ENCODE measurements around the gene PLOD1.
"Not testable (repeated sequence)": the region's sequence is repeated elsewhere in the genome, so short reads cannot be mapped to it uniquely, and the experiment has no call there.

The PLOD1 gene

DNA sequence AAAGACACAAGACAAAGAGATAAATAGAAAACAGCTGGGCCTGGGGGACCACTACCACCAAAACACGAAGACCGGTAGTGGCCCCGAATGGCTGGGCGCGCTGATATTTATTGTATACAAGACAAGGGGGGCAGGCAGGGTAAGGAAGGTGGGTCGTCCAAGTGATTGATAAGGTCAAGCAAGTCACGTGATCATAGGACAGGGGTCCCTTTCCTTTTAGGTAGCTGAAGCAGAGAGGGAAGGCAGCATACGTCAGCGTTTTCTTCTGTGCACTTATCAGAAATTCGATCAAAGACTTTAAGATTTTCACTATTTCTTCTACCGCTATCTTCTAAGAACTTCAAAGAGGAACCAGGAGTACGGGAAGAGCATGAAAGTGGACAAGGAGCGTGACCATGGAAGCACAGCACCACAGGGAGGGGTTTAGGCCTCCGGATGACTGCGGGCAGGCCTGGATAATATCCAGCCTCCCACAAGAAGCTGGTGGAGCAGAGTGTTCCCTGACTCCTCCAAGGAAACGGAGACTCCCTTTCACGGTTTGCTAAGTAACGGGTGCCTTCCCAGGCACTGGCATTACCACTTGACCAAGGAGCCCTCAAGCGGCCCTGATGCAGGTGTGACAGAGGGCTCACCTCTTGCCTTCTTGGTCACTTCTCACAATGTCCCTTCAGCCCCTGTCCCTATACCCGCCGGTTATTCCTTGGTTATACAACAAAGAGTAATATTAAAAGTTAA, 21.9 kb upstream of the PLOD1 start:
- not testable (repeated sequence) for DNase-seq (ENCODE audit: low spot score)

DNA sequence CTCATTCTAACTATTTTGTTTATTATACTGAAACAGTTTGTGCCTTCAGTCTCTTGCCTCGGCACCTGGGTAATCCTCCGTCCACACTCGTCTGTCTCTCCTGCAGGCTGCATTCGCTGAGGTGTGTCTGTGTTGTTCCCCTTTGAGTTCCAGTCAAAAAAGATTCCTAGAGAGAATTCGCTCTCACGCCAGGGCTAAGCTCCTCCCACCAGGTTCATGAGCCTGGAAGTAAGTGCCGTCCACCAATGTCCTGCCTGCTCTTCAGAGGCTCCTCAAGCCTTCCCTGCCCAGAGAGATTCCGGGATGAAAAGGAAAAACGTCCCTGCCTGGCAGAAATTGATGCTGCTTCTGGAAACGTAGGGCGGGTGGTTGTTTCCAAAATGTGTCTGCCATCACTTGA, 21.2 kb upstream of the PLOD1 start:
- DNase-seq (ENCODE audit: low spot score), result no peak

DNA sequence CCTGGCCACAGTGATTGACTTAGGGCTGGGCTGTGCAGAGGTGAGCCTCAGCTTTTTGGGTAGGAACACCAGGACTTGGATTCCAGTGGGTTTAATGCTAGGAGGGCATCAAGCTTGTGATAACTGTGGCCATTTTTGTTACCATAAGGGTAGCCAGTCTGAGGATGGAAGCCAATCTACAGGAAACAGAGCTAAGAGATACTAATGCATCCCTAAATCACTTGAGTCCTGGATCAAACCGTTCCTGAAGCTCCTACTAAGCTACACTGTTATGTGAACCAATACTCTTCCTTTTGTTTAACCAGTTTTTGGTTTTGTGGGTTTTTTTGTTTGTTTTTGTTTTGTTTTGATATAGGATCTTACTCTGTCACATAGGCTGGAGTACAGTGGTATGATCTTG, 20.5 kb upstream of the PLOD1 start:
- DNase-seq (ENCODE audit: low spot score), result no peak

DNA sequence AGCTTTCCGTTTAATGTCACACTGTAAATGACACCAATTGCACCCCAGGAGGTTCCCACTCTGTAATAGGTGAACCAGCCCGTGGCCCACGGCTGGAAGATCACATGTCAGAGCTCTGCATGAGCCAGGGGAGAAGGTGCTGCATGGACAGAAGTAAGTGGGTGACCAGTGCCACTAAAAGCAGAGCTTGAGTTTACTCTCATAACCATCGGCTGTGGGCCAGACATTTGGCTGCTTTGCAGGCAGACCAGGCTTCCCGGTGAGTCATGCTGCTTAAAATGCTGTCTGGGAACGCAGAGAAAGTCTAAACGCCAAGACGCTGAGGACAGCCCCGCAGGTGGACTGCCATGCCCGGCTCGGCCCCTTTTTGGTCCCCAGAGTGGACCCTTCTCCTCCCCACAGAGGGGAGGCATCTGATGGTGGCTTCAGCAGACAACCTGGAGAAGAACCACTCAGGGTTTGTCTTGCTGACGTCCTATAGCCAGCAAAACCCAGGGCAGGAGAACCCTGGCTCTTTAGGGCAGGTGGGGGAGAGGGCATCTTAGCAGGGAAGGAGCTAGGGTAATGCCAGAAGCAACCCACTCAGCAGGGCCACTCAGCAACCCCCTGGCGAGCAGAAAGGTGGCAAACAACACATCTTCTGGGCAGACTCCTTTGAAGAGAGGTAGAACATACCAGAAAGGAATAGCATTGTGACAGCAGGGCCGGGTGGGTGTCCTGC, 15.6 kb upstream of the PLOD1 start:
- peak; percentile 73 for DNase-seq (ENCODE audit: low spot score)

DNA sequence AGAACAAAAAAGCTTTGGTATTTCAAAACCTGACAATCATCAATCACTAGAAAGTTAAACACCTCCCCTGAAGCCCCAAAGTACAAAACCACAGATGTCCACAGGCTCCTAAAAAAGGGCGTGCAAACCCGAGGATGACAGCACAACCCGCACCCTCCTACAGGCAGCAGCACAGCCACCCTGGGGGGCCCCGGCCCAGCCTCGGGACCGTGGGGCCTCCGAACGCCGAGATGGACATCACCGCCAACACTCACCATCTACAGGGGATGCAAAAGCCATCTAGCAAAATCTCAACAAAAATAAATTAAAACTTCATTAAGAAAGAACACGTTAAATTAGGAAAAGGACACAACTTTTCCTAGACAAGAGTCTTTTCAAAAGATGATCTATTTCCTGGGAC, 14.9 kb upstream of the PLOD1 start:
- no peak for DNase-seq (ENCODE audit: low spot score)

DNA sequence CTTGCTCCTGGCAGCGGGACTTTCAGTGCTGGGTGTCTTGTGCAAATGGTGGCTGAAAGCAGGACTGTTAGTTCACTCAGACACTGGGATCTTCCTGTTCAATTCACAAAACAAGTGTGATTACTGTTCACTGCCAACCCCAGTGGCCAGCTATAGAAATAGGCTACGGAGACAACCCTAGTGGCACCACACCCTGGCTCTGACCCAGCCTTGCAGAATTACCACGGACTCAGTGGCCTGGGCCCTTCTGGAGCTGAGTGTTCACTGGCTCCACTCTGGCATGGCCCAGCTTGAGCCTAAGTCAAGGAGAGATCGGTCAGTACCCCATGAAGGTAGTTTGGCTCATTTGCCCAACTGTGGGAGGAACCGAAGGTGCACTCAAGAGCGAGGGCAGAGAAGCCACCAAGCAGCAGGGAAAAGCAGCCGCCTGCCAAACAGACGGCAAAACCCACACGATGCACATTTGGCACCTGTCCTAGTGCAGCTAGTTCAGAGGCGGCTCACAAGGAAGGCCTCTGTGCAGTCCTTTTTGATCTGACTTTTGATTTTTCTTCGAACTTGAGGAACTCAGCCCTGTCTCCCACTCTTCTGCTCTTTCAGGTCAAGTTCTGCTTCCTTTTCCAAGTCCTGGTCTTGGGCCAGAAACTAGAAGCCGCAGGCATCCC, 14.1 kb upstream of the PLOD1 start:
- peak; percentile 74 for DNase-seq (ENCODE audit: low spot score)

DNA sequence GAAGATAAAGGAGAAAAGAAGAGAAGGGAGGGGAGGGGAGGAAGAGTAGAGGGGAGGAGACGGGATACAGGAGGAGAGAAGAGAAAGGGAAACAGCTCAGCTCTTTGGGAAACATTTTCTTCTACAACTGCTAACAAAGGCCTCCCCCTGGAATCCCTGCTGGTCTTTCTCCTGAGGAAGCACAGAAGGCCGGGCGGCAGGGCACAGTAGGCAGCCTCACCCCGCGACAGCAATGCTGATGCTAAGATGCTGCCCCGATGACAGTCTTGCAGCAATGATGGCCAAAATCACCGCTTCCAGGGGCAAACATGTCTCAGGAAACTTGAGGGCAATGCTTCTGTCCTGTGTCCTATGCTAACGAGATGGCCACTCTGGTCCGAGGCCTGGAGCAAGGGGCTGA, 13.5 kb upstream of the PLOD1 start:
- DNase-seq (ENCODE audit: low spot score), result no peak

DNA sequence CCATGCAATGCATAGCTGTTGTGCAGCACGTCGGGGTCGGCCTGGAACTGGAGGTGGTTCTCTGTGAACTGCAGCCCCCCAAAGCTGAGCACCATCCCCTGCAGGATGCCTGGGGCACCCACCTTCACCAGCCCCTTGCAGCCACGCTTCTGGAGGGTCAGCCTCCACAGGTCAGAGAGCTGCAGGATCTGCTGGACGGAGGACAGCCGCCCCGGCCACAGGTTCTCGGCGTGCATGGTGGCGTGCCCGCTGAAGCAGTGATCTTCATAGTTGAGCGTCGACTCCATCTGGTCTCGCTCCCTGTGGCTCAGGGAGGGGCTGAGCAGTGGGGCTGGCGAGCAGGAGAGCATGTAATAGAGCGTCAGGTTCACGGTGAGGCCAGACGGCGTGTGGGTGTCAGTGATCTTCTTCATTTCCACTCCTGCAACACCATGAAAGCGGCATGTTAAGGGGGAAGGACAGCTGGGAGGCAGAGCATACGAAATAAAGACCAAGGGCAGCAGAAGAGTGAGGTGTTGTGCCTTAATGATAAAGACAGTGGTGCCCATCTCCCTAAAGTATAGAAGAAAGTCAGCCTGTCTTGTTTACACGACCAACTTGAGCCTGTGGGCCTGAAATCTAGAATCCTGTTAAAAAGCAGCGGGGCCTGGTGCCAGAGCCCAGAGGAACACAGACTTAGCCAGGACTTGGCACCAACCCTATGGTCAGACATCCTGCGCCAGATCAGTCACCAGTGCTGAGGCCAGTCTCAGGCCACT, 11.3 kb upstream of the PLOD1 start:
- DNase-seq (ENCODE audit: low spot score), result no peak

DNA sequence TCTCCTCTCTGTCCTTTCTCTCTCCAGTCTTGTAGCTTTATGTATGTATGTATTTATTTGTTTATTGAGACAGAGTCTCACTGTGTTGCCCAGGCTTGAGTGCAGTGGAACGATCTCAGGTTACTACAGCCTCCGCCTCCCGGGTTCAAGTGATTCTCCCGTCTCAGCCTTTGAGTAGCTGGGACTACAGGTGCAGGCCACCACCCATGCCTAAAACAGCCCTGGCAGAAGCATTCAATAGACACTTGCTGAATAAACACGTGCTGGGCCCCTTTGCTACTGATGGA, 10.7 kb upstream of the PLOD1 start:
- no peak for DNase-seq (ENCODE audit: low spot score)

DNA sequence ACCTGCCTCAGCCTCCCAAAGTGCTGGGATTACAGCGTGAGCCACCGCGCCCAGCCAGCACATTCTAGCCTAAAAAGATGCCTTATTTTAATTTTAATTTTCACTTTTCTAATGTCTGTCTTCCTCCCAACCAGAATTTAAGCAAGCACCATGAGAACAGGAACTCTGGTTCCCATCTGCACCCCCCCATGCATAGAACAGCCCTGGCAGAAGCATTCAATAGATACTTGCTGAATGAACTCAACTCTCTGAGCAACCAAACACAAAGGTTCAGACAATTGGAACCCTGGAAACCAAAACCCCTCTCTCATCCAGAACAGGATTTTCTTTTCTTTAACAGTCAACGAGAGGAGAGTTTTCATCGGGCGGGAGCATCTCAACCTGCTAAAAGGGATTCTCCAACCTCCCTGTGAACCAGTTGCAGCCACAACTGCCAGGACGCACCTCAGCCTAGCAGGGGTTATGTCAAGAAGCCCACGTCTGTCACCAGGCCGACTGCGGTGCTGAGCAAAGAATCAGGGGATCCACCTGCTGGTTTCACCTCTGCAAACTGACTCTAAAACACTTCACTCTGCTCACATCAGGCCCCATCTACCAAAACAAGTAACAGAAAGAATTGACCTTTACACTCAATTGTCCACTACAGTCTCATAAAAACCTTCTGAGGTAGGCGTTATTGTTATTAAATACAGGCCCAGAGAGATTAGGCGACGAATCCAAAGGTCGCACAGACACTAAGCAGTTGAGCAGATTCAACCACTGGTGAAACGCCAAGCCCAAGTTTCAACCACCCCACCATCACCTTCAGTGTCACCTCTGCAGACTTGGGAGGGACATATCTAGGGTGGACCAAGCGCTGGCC, 10.0 kb upstream of the PLOD1 start:
- no peak for DNase-seq (ENCODE audit: low spot score)

DNA sequence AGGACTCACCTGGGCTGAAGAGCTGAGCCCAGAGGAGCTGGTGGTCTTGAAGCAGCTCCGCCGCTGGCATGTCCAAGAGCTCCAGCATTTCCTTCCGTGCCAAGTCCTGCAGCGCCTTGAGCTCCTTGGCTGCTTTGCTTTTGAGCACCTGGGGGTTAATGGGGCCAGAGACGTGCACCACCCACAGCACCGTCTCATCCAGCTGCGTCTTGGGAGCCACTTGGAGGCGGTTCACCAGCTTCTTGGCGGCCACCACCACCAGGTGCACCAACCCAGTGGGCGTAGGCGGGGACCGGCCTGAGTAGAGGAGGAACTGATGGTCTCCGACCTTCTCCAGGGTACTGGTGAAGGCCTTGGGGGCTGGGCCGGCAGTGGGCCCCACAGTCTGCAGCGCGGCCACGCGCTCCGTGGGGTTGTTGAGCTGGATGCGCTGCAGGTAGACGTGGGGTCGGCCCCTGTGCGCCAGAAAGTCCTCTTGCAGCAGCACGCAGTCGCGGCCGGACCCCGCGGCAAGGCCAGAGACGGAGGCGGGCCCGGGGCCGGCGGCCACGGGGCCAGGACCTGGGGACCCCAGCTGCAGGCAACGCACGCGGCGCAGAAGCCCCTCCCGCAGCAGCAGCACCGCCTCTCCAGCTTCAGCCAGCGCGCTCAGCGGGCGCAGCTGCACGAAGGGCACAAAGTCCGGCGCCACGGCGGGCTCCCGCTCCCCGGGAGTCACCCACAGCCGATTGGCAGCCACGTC, 9.2 kb upstream of the PLOD1 start:
- DNase-seq (ENCODE audit: low spot score), result not testable (repeated sequence)

DNA sequence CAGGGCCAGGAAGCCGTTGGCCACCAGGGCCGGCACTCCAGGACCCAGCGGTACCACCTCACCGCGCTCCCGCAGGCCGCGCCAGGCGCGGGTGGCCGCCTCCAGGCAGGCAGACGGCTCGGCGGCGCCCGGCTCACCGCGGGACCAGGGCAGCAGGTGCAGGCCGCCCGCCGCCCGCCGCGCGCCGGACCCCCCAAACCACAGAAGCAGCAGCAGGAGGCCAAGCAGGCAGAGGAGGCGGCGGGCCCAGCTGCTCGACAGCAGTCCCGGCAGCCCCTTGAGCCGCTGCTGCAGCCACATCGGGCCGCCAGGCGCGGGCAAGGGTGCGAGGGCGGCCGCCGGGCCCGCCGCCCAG, 8.6 kb upstream of the PLOD1 start:
- no peak for DNase-seq (ENCODE audit: low spot score)

DNA sequence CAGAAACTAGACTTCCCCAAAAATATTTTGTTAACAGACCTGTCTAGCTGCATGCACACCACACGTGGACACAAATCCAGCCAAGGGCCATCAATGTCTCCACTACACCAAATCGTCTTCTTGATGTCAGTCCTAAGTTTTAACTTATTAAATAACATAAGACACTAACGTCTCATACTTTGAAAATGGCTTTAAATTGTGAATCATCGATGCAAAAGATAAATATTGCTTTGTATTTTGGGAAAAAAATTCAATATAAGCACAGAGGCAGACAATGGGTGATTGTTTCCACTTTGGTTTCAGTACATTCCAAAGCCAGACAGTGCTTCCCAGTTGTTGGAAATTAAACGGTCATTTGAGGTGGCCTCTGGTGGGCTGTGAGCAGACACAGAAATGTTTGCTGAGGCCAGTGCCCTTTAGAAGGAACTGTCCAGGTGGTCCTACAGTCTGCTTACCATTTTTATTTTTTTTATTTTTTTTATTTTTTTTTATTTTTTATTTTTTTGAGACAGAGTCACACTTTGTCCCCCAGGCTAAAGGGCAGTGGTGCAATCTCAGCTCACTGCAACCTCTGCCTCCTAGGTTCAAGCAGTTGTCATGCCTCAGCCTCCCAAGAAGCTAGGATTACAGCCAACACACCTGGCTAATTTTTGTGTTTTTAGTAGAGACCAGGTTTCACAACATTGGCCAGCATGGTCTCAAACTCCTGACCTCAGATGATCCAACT, 6.5 kb upstream of the PLOD1 start:
- no peak for DNase-seq (ENCODE audit: low spot score)

DNA sequence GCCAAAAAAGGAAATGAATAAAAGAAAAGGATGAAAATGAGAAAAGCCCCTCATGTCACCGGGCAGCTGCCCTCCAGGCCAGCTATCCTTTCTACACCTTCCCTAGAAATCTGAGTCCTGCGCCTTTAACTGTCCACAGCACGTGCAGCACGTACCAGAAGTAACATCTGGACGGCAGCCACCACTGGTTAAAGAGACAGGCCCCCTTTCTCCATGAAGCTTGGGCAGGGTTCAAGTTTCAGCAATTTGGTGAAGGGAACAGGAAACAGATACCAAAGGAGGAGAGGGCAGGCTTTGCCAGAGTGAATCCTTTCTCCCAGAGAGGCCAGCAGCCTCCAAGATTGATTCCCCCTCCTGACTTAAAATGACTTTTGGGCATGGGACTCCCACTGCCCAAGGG, 4.7 kb upstream of the PLOD1 start:
- DNase-seq (ENCODE audit: low spot score), result no peak

DNA sequence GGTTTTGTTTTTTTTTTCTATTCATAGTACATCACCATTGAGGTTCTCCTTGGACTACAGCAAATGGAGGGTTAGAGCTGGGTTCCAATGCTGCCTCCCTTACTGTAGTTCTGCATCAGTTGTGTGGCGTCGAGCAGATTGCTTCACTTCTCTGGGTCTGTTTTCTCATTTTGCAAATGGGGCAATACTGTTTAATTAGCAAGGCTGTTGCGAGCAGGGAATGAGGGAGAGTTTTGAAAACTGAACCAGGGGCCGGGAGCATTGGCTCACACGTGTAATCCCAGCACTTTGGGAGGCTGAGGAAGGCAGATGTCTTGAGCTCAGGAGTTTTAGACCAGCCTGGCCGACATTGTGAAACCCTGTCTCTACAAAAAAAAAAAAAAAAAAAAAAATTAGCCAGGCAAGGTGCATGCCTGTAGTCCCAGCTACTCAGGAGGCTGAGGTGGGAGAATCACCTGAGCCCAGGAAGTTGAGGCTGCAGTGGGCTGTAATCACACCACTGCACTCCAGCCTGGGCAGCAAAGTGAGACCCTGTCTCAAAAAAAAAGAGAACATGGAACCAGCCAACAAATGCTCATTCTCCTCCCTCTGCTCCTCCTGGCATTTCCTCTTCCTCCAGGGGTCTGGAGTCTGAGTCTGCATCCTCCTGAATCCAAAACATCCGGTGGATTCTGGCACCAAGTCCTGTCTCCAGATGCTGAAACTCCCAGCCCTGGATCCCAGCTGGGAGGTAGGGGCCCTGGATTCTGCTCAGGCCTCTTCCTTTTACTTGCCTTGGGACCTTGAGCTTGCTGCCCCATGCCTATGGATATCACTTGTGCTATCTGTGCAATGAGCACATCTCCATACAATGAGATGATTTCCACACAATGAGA, 3.7 kb upstream of the PLOD1 start:
- no peak for DNase-seq (ENCODE audit: low spot score)

DNA sequence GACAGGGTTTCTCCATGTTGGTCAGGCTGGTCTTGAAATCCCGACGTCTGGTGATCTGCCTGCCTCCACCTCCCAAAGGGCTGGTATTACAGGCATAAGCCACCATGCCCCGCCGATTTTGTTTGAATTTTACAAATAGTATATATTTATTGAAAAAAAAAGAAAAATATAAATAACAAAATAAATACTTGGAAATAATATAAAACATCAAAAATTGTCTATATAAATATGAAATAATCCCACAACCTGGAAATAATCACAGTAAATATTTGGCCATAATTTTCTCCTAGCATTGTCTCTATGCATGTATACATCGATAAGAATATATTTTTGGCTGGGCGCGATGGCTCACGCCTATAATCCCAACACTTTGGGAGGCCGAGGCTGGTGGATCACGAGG, 2.7 kb upstream of the PLOD1 start:
- no peak for DNase-seq (ENCODE audit: low spot score)

DNA sequence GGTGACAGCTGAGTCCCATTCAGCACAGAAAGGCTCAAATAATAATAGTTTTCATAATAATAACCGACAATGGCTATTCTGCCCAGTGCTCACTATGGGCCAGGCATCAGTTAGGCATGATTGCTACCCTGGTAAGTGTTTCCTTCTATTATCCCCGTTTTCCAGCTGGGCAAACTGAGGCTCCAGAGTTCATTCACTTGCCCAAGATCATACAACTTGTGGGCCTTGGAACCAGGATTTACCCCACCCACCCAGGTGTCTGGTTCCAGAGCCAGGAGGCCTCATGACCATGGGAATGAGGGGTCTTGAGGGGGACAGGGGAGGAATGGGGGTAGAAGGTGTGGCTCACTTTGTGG, 518 bp downstream of the PLOD1 start:
- no peak for DNase-seq (ENCODE audit: low spot score)

DNA sequence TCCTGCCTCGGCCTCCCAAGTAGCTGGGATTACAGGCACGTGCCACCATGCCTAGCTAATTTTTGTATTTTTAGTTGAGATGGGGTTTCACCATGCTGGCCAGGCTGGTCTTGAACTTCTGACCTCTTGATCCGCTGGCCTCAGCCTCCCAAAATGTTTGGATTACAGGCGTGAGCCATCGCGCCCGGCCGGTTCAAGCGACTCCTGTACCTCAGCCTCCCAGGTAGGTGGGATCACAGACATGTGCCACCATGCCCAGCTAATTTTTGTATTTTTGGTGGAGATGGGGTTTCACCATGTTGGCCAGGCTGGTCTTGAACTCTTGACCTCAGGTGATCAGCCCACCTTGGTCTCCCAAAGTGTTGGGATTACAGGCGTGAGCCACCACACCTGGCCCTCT, 1.2 kb downstream of the PLOD1 start:
- DNase-seq (ENCODE audit: low spot score), result not testable (repeated sequence)

DNA sequence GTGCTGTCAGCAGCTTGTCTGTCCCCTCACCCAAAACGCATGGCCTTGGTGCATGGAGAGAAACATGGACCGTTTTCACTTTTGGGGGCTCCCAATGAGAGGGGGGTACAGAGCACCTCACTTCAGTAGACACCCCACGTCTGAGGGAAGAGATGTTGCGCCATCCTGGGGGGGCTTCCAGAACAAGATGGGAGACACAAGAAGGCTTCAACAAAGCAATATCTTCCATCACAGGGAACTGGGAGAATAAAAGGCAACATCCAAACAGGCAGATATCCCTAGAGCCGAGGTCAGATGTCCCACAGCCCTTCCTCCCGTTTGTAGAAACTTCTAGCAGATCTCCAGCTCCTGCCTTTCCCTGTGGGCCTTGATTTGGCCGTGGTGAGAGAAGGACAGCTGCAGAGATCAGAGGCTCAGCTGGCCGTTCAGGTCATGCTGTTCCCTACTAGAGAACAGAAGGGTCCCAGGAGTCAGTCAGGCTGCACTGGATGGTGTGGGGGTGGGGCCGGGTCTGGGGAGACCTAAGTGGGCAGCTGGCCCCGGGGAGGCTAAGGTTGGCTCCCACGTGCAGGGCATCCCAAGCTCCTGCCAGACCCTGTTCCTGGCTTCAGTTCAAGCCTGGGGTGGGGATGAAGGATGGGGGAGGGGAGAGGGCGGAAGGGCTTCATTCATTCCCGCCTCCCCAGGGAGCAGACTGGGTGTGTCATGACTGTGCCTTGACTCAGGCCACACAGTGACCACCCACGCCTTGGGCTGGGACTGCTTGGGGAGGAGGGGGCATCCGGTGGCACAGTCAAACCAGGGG, 4.4 kb downstream of the PLOD1 start:
- DNase-seq (ENCODE audit: low spot score), result no peak
